K562 (cell line): ENCODE results near the gene ZBTB38. TPM values are rescaled to one million over a fixed set of nuclear protein-coding genes. Genes with fewer than 3 reads are reported as not detected.
A peak's percentile ranks its signal among the peaks of the same experiment; 100 is the strongest.

ENCODE experiments used
- ATAC-seq: fragments of 200-7000 bp; cut with Tn5 transposase; 3 replicates; pipeline ENCODE4 v1.9.1; 2020; ENCODE audit warnings: moderate library complexity
- BruUV-seq: library from RNA; stranded (reverse); fragments of 400-500 nt; replicated peaks from 2 replicates; lab custom pipeline; 2021; lab: Mats Ljungman, UMichigan
- CTCF ChIA-PET: fragments of 300-600 bp; formaldehyde crosslinking; extraction: SDS; loops from one replicate; lab custom pipeline; 2021; ENCODE audit warnings: low intra/inter-chr PET ratio; lab: Yijun Ruan, JAX
- POLR2A ChIA-PET: fragments of 300-600, 350-650 bp; sonication (Branson Sonifier 250); formaldehyde crosslinking; extraction: SDS; loops from one replicate; lab custom pipeline; 2021; ENCODE audit warnings: antibody characterized with exemption, inconsistent platforms; lab: Yijun Ruan, JAX
- DNase-seq, 4 experiments: peaks; one replicate each; pipeline versions ENCODE4 v3.0.0 to v3.0.0-alpha.2; 2011 to 2018; ENCODE audit warnings: low spot score in 3 of 4, mixed read lengths in 3 of 4; ENCODE audit errors: extremely low read depth in 1 of 4
- FAIRE-seq: peaks from 2 replicates; lab custom pipeline; 2011; peaks lifted over from hg19 to GRCh38; lab: Jason Lieb, UNC
- H2AFZ ChIP-seq: 2 replicates; pipeline ENCODE4 v1.6.0; 2011; ENCODE audit warnings: low read depth, low read length, control low read depth, inconsistent platforms
- H3K27ac ChIP-seq: fragments of 200-600 bp; 3 replicates; pipeline ENCODE4 v1.8.0; 2011; ENCODE audit warnings: low read depth, mild to moderate bottlenecking, control low read depth, inconsistent platforms, low read length, moderate library complexity, mixed read lengths; ENCODE audit errors: extremely low read depth
- H3K27me3 ChIP-seq, 2 experiments: fragments of 300-600 bp in 1 of 2; 2 replicates in 1 of 2; 3 replicates in 1 of 2; pipeline versions ENCODE4 v1.6.0 to v1.8.0; 2011; ENCODE audit warnings: inconsistent platforms in 2 of 2, low read length in 2 of 2, mild to moderate bottlenecking in 1 of 2, mixed read lengths in 1 of 2, moderate library complexity in 1 of 2; ENCODE audit not compliant: control insufficient read depth in 2 of 2, insufficient read depth in 2 of 2
- H3K36me3 ChIP-seq: fragments of 300-600 bp; 3 replicates; pipeline ENCODE4 v1.8.0; 2011; ENCODE audit warnings: mild to moderate bottlenecking, low read length, inconsistent platforms; ENCODE audit not compliant: control insufficient read depth, insufficient read depth
- H3K4me1 ChIP-seq, 2 experiments: fragments of 200-600 bp in 1 of 2; replicated peaks in 1 of 2; 2 replicates in 1 of 2; 3 replicates in 1 of 2; pipeline versions ENCODE4 v1.5.1 to v1.8.0; 2011; ENCODE audit warnings: inconsistent platforms in 2 of 2, low read length in 2 of 2, mild to moderate bottlenecking in 1 of 2, mixed read lengths in 1 of 2, moderate library complexity in 1 of 2; ENCODE audit not compliant: control insufficient read depth in 2 of 2, insufficient read depth in 2 of 2
- H3K4me2 ChIP-seq: 2 replicates; pipeline ENCODE4 v1.6.1; 2011; ENCODE audit warnings: low read length, control low read depth, inconsistent platforms, mixed read lengths; ENCODE audit not compliant: insufficient read depth
- H3K4me3 ChIP-seq: fragments of 200-600 bp; sonication (generic), shearing (Covaris generic); 2 replicates; pipeline ENCODE4 v1.5.1; 2016; ENCODE audit warnings: control low read depth, inconsistent platforms
- H3K79me2 ChIP-seq: fragments of 200-600 bp; 3 replicates; pipeline ENCODE4 v1.8.0; 2011; ENCODE audit warnings: low read length, inconsistent platforms; ENCODE audit not compliant: control insufficient read depth, insufficient read depth
- H3K9ac ChIP-seq, 2 experiments: 2 replicates each; pipeline versions ENCODE4 v1.6.0 to v1.6.1; 2011; ENCODE audit warnings: low read depth in 2 of 2, low read length in 2 of 2, control low read depth in 1 of 2, inconsistent platforms in 1 of 2, mild to moderate bottlenecking in 1 of 2, mixed read lengths in 1 of 2; ENCODE audit not compliant: insufficient read depth in 1 of 2
- H3K9me1 ChIP-seq: one replicate; pipeline ENCODE4 v1.6.0; 2011; ENCODE audit warnings: inconsistent platforms, mild to moderate bottlenecking, low read length, moderate library complexity; ENCODE audit not compliant: control insufficient read depth, insufficient read depth
- H3K9me3 ChIP-seq: replicated peaks from 2 replicates; pipeline ENCODE4 v1.5.1; 2011; ENCODE audit warnings: low read depth, low read length, inconsistent platforms; ENCODE audit not compliant: control insufficient read depth, insufficient read depth
- H4K20me1 ChIP-seq: replicated peaks from 2 replicates; pipeline ENCODE4 v1.6.1; 2011; ENCODE audit warnings: low read length, inconsistent platforms, mixed read lengths; ENCODE audit not compliant: control insufficient read depth, insufficient read depth
- CREB5 ChIP-seq: fragments of 250-450 bp; sonication (Bioruptor Pico); IDR thresholded peaks from 2 replicates; pipeline ENCODE4 v1.5.0; 2020; ENCODE audit warnings: mild to moderate bottlenecking
- EP300 ChIP-seq: IDR thresholded peaks from 2 replicates; pipeline ENCODE4 v1.6.1; 2012; ENCODE audit warnings: low read length, improper control_type of control experiment
- EP400 ChIP-seq: fragments of 450-650 bp; IDR thresholded peaks from 2 replicates; pipeline ENCODE4 v1.6.1; 2017; ENCODE audit warnings: antibody characterized with exemption, mild to moderate bottlenecking, moderate library complexity
- JUN ChIP-seq, 2 experiments: sonication (generic) in 1 of 2; formaldehyde crosslinking in 1 of 2; IDR thresholded peaks; 2 replicates each; pipeline versions ENCODE4 v1.6.1 to v1.8.0; 2012 to 2022; ENCODE audit warnings: borderline replicate concordance in 2 of 2, mild to moderate bottlenecking in 2 of 2, improper control_type of control experiment in 1 of 2, low read depth in 1 of 2, low read length in 1 of 2, missing genetic modification reagents in 1 of 2
- MEIS2 ChIP-seq: fragments of 450-650 bp; IDR thresholded peaks from 2 replicates; pipeline ENCODE4 v1.6.1; 2014; ENCODE audit warnings: mild to moderate bottlenecking; ENCODE audit not compliant: partially characterized antibody
- MTA3 ChIP-seq: fragments of 450-650 bp; formaldehyde crosslinking; IDR thresholded peaks from 2 replicates; pipeline ENCODE4 v1.6.1; 2017; ENCODE audit warnings: mild to moderate bottlenecking, borderline replicate concordance
- NRF1 ChIP-seq, 2 experiments: fragments of 450-650 bp; IDR thresholded peaks in 1 of 2; conservative IDR thresholded peaks in 1 of 2; 2 replicates each; pipeline ENCODE4 v1.6.1; 2014; ENCODE audit warnings: mild to moderate bottlenecking in 2 of 2
- PTRF ChIP-seq: fragments of 450-650 bp; IDR thresholded peaks from 2 replicates; pipeline ENCODE4 v1.6.1; 2016; ENCODE audit warnings: mild to moderate bottlenecking, missing genetic modification characterization, missing compliant biosample characterization
- SNAPC5 ChIP-seq: fragments of 250-450 bp; sonication (Bioruptor Pico); IDR thresholded peaks from 2 replicates; pipeline ENCODE4 v1.8.0; 2021; ENCODE audit warnings: moderate library complexity, mild to moderate bottlenecking, inconsistent platforms
- SP1 ChIP-seq: sonication (generic); formaldehyde crosslinking; IDR thresholded peaks from 2 replicates; pipeline ENCODE4 v1.8.1; 2022; ENCODE audit warnings: mild to moderate bottlenecking, missing genetic modification reagents
- TFAP4 ChIP-seq: sonication (generic); formaldehyde crosslinking; IDR thresholded peaks from 2 replicates; pipeline ENCODE4 v1.8.0; 2022; ENCODE audit warnings: missing genetic modification reagents, mild to moderate bottlenecking, moderate library complexity, borderline replicate concordance
- THRAP3 ChIP-seq: fragments of 450-650 bp; IDR thresholded peaks from 2 replicates; pipeline ENCODE4 v1.6.1; 2016; ENCODE audit warnings: mild to moderate bottlenecking, inconsistent platforms, borderline replicate concordance
- TRIM28 ChIP-seq: fragments of 450-650 bp; IDR thresholded peaks from 2 replicates; pipeline ENCODE4 v1.6.1; 2017
- XRCC5 ChIP-seq: fragments of 200-400 bp; formaldehyde crosslinking; IDR thresholded peaks from 2 replicates; pipeline ENCODE4 v1.6.1; 2017; ENCODE audit warnings: low read depth, mild to moderate bottlenecking, low read length
- ZBTB7A ChIP-seq: IDR thresholded peaks from 2 replicates; pipeline ENCODE4 v1.6.1; 2011; ENCODE audit warnings: low read depth, mild to moderate bottlenecking, low read length, moderate library complexity, borderline replicate concordance; ENCODE audit not compliant: control insufficient read depth
- ZNF75A ChIP-seq: fragments of 450-650 bp; formaldehyde crosslinking; IDR thresholded peaks from 2 replicates; pipeline ENCODE4 v1.4.0; 2020; ENCODE audit warnings: mild to moderate bottlenecking
- WGBS: fragments of 100-300 bp; shearing (Covaris generic); methylation state at CpG from one replicate; pipeline ENCODE4 v1.1.6; 2016; ENCODE audit warnings: low coverage, mixed read lengths; ENCODE audit not compliant: insufficient coverage; ENCODE audit errors: missing lambda C conversion rate; 5-methylcytosine and 5-hydroxymethylcytosine counted together
- in situ Hi-C: fragments of 300-500 bp; cut with MboI; formaldehyde crosslinking; loops from 4 replicates; pipeline ENCODE4 v1.15.0; 2018; ENCODE audit warnings: inconsistent platforms, mixed read lengths
- intact Hi-C: fragments of 100-400 bp; cut with micrococcal nuclease; formaldehyde crosslinking; loops from 2 replicates; pipeline ENCODE4 v1.14.2; 2022
- polyA plus RNA-seq, 8 experiments: library from polyadenylated mRNA; depleted of rRNA in 4 of 8; stranded (reverse) in 5 of 8; unstranded in 3 of 8; fragments of >200 nt; fragmentation: Nextera tagmentation in 2 of 8; fragmentation: Illumina TruSeq in 1 of 8; extraction: Ambion mirVana in 2 of 8; extraction: Trizol in 1 of 8; gene quantifications; 2 replicates each; pipeline versions ENCODE4 v1.2.1 to v1.2.3, GENCODE V29; 2011 to 2014; ENCODE audit warnings: inconsistent platforms in 1 of 8, missing spikeins in 1 of 8
- total RNA-seq, 7 experiments: library from RNA; depleted of rRNA in 6 of 7; stranded (reverse); fragments of >200 nt in 6 of 7; fragmentation: Illumina TruSeq in 2 of 7; extraction: Trizol in 2 of 7; gene quantifications; 2 replicates each; pipeline versions ENCODE4 v1.2.1 to v1.2.3, GENCODE V29; 2011 to 2021; ENCODE audit warnings: low replicate concordance in 1 of 7

Gene ZBTB38
- total and polyA plus RNA-seq, 9 of the 15 experiments (the other 6 are each of a cell fraction or from before 2014, with no cell fraction given): 12.1 to 39.4 (median 22.9) TPM

DNA sequence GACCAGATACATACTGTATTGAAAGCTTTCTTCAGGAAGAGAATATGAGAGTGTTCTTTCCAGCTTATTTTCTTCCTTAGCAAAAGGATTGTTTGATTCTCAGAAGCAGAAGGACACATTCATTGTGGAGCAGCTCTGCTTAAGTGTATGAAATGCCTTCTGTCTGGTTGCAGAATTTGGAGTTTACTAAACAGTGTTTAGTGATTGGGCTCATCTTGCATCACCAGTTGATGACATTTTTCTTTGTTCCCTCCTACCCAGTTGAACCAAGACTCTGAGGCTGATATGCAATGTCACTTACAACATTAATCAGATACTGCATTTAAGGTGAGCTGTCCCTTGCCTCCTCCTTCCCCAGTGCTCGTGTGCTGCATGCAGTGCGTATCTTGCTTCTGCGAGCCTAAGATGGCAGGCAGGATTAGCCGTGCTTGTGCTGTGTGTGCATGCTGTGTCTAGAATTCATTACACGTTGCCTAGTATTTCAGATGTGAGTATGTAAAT is 18.4 kb downstream of the ZBTB38 start (continued):
- TF ChIP-seq SNAPC5 (CRISPR knock-in tag) (no peak), MEIS2 (peak; percentile 87), NRF1 (conservative IDR thresholded peaks at IDR 0.05 in 1 of 2, IDR thresholded peaks at IDR 0.05 in 1 of 2) (peak; percentile 32 to 40; a peak in 3 of 4 replicates), MTA3 (peak; percentile 21; the same call in 1 of the 2 replicates), EP300 (peak; percentile 73; the same call in 1 of the 2 replicates)
- TF ChIP-seq, all 486 proteins: peak for 46

- ATAC-seq (no peak), FAIRE-seq (no peak), DNase-seq (no peak)
- Histone ChIP-seq H3K4me1 (peaks cover 0 to 6% of the 10 kb centered on the region in 2 experiments; a peak in 3 of 5 replicates), H3K27me3 (no peaks in the 10 kb centered on the region), H3K36me3 (peaks cover 47% of the 10 kb centered on the region), H2AFZ (no peak overlapping the region), H3K9me3 (no peaks in the 10 kb centered on the region), H4K20me1 (no peaks in the 10 kb centered on the region), H3K9me1 (no peaks in the 10 kb centered on the region), H3K4me3 (no peak overlapping the region), H3K9ac (no peak overlapping the region), H3K4me2 (no peak overlapping the region), H3K27ac (no peak overlapping the region), H3K79me2 (no peaks in the 10 kb centered on the region)
- intact Hi-C loops (no loop called here), in situ Hi-C loops (no loop called here)
- TF ChIP-seq SP1 (no peak), ZNF75A (CRISPR knock-in tag) (no peak), XRCC5 (no peak), CREB5 (CRISPR knock-in tag) (no peak), TRIM28 (no peak), PTRF (no peak), TFAP4 (CRISPR knock-in tag) (no peak), THRAP3 (no peak), JUN (IDR thresholded peaks at IDR 0.05; ENCODE audit: borderline replicate concordance, low read depth, low read length) (no peak), JUN (CRISPR knock-in tag; IDR thresholded peaks at IDR 0.05; ENCODE audit: borderline replicate concordance) (no peak), ZBTB7A (no peak), EP400 (no peak)
- 98% methylated on average over 3 of the region's 3 CpGs for WGBS
- ChIA-PET POLR2A (interaction anchor here (0.7 to 4.2 kb wide), 4 partner anchors 16 to 1151 kb away, joined by 3 to 27 read pairs (median 5); no protein-coding TSS in a partner anchor), CTCF (no interaction called here)
- no TSS peak for BruUV-seq
Measured at GRCh38 chr3:141387516-141387915, 19.2 kb downstream of the ZBTB38 start.
